DND-41 (cell line): ENCODE results near the gene CARMIL3.

Source experiments
- ATAC-seq: fragments of 200-7000 bp; cut with Tn5 transposase; 3 replicates; pipeline ENCODE4 v1.9.1; 2021; ENCODE audit warnings: low read depth; ENCODE audit not compliant: insufficient read depth
- DNase-seq: peaks from one replicate; pipeline ENCODE4 v3.0.0-alpha.2; 2020
- H2AFZ ChIP-seq: 2 replicates; pipeline ENCODE4 v1.6.0; 2012; ENCODE audit warnings: low read depth, low read length
- H3K27ac ChIP-seq: 2 replicates; pipeline ENCODE4 v1.5.1; 2012; ENCODE audit warnings: low read length, inconsistent platforms
- H3K27me3 ChIP-seq: fragments of 200-600 bp; sonication (generic); 2 replicates; pipeline ENCODE4 v1.6.0; 2012; ENCODE audit warnings: low read length, mild to moderate bottlenecking, inconsistent platforms; ENCODE audit not compliant: insufficient read depth, poor library complexity
- H3K36me3 ChIP-seq: 2 replicates; pipeline ENCODE4 v1.5.1; 2012; ENCODE audit warnings: low read length, inconsistent platforms; ENCODE audit not compliant: insufficient read depth
- H3K4me1 ChIP-seq: 2 replicates; pipeline ENCODE4 v1.5.1; 2012; ENCODE audit warnings: mild to moderate bottlenecking, low read length; ENCODE audit not compliant: insufficient read depth
- H3K4me2 ChIP-seq: 2 replicates; pipeline ENCODE4 v1.6.0; 2012; ENCODE audit warnings: mild to moderate bottlenecking, moderate library complexity, low read length, inconsistent platforms; ENCODE audit not compliant: insufficient read depth
- H3K4me3 ChIP-seq, 2 experiments: fragments of 200-600 bp in 1 of 2; shearing (Covaris generic) in 1 of 2; 2 replicates each; pipeline ENCODE4 v1.5.1; 2012 to 2016; ENCODE audit warnings: inconsistent platforms in 2 of 2, low read length in 2 of 2, mild to moderate bottlenecking in 2 of 2, low read depth in 1 of 2, moderate library complexity in 1 of 2
- H3K79me2 ChIP-seq: 2 replicates; pipeline ENCODE4 v1.6.0; 2012; ENCODE audit warnings: low read length, inconsistent platforms; ENCODE audit not compliant: insufficient read depth
- H3K9ac ChIP-seq: 2 replicates; pipeline ENCODE4 v1.6.0; 2012; ENCODE audit warnings: low read depth, mild to moderate bottlenecking, inconsistent platforms, low read length, moderate library complexity
- H3K9me3 ChIP-seq: 2 replicates; pipeline ENCODE4 v1.5.1; 2012; ENCODE audit warnings: low read length, moderate library complexity, mild to moderate bottlenecking, inconsistent platforms; ENCODE audit not compliant: insufficient read depth, severe bottlenecking
- H4K20me1 ChIP-seq: 2 replicates; pipeline ENCODE4 v1.6.0; 2012; ENCODE audit warnings: low read length; ENCODE audit not compliant: insufficient read depth
- CTCF ChIP-seq: IDR thresholded peaks from 2 replicates; pipeline ENCODE4 v1.5.1; 2012; ENCODE audit warnings: borderline replicate concordance, low read length, moderate library complexity, mild to moderate bottlenecking; ENCODE audit not compliant: poor library complexity, severe bottlenecking; ENCODE audit errors: extremely low read depth
- EZH2 ChIP-seq: IDR thresholded peaks from 3 replicates; pipeline ENCODE4 v1.6.1; 2012; ENCODE audit warnings: borderline replicate concordance, low read depth, mild to moderate bottlenecking, moderate library complexity, low read length, inconsistent platforms; ENCODE audit not compliant: severe bottlenecking

The CARMIL3 gene

GRCh38 chr14:24053548-24054323, 1.9 kb downstream of the CARMIL3 start:
- Histone ChIP-seq H2AFZ (no peak overlapping the region), H3K4me1 (peaks cover 26% of the 10 kb centered on the region), H3K79me2 (no peaks in the 10 kb centered on the region), H3K4me2 (no peak overlapping the region), H3K9ac (no peak overlapping the region), H3K9me3 (no peaks in the 10 kb centered on the region), H4K20me1 (0 out of 2 replicates have a peak, but pooled peaks cover 2% of the 10 kb centered on the region), H3K36me3 (no peaks in the 10 kb centered on the region), H3K4me3 (no peak overlapping the region), H3K27ac (no peak overlapping the region), H3K27me3 (no peaks in the 10 kb centered on the region)
- ATAC-seq: no peak
- no peak for DNase-seq
- TF ChIP-seq CTCF (no peak), EZH2 (no peak)

GRCh38 chr14:24054324-24054641, 2.5 kb downstream of the CARMIL3 start:
- Histone ChIP-seq H3K9ac (no peak overlapping the region), H4K20me1 (0 out of 2 replicates have a peak, but pooled peaks cover 2% of the 10 kb centered on the region), H3K4me1 (peaks cover 26% of the 10 kb centered on the region), H3K36me3 (no peaks in the 10 kb centered on the region), H3K4me3 (no peak overlapping the region), H3K27me3 (no peaks in the 10 kb centered on the region), H3K4me2 (no peak overlapping the region), H3K27ac (no peak overlapping the region), H2AFZ (no peak overlapping the region), H3K79me2 (no peaks in the 10 kb centered on the region), H3K9me3 (no peaks in the 10 kb centered on the region)
- DNase-seq: no peak
- no peak for ATAC-seq
- TF ChIP-seq CTCF (no peak), EZH2 (no peak)

GRCh38 chr14:24054646-24055045, 2.8 kb downstream of the CARMIL3 start:
- H3K9ac ChIP-seq: no peak overlapping the region
- H3K4me3 ChIP-seq: no peak overlapping the region
- TF ChIP-seq EZH2 (no peak), CTCF (no peak)
- H3K79me2 ChIP-seq: no peaks in the 10 kb centered on the region
- DNase-seq (no peak), ATAC-seq (no peak)
- 0 out of 2 replicates have a peak, but pooled peaks cover 2% of the 10 kb centered on the region for H4K20me1 ChIP-seq
- no peak overlapping the region for H2AFZ ChIP-seq
- no peaks in the 10 kb centered on the region for H3K9me3 ChIP-seq
- H3K4me2 ChIP-seq: no peak overlapping the region
- H3K36me3 ChIP-seq: no peaks in the 10 kb centered on the region
- peaks cover 26% of the 10 kb centered on the region for H3K4me1 ChIP-seq
- no peak overlapping the region for H3K27ac ChIP-seq
- H3K27me3 ChIP-seq: no peaks in the 10 kb centered on the region
